NCI-H187 treated with DMSO at 0.1 percent for 48 hours (cell line): ENCODE data around the gene NAV2.
A peak's percentile ranks its signal among the peaks of the same experiment; 100 is the strongest.

Experiments used
- DNase-seq: peaks from one replicate; lab custom pipeline; 2025; lab: John Stamatoyannopoulos, UW

NAV2 gene

GRCh38 chr11:19712281-19713195, at the start of gene NAV2:
Gene NAV2, plus strand, starts transcription at chr11:19712837. Its CDS starts 859 bp downstream, at chr11:19713696.
- DNase-seq, result peak; percentile 26

GRCh38 chr11:19663206-19663605, 49.4 kb upstream of the NAV2 start:
- no peak for DNase-seq

GRCh38 chr11:19664886-19665548, 47.6 kb upstream of the NAV2 start:
- DNase-seq, result no peak

GRCh38 chr11:19666951-19667350, 45.7 kb upstream of the NAV2 start:
- no peak for DNase-seq

- DNase-seq, result no peak
Observed at GRCh38 chr11:19669511-19669910, 43.1 kb upstream of the NAV2 start.

GRCh38 chr11:19670030-19670791, 42.4 kb upstream of the NAV2 start:
- DNase-seq, result peak; percentile 30

GRCh38 chr11:19672586-19673206, 39.9 kb upstream of the NAV2 start:
- no peak for DNase-seq

GRCh38 chr11:19673924-19674729, 38.5 kb upstream of the NAV2 start:
- no peak for DNase-seq

- DNase-seq, result no peak
Observed at GRCh38 chr11:19674836-19675235, 37.8 kb upstream of the NAV2 start.

- no peak for DNase-seq
Observed at GRCh38 chr11:19675397-19675796, 37.2 kb upstream of the NAV2 start.

- no peak for DNase-seq
Observed at GRCh38 chr11:19676475-19677380, 35.9 kb upstream of the NAV2 start.

- DNase-seq, result no peak
Observed at GRCh38 chr11:19677381-19678080, 35.1 kb upstream of the NAV2 start.

GRCh38 chr11:19679952-19680828, 32.4 kb upstream of the NAV2 start:
- DNase-seq, result no peak

- no peak for DNase-seq
Observed at GRCh38 chr11:19680829-19681368, 31.7 kb upstream of the NAV2 start.

GRCh38 chr11:19683141-19683805, 29.4 kb upstream of the NAV2 start:
- DNase-seq, result no peak

GRCh38 chr11:19683862-19684491, 28.7 kb upstream of the NAV2 start:
- DNase-seq, result no peak

- no peak for DNase-seq
Observed at GRCh38 chr11:19686234-19686633, 26.4 kb upstream of the NAV2 start.
